ENCODE data around the gene SFRP4.
"Not testable (repeated sequence)": the region's sequence is repeated elsewhere in the genome, so short reads cannot be mapped to it uniquely, and the experiment has no call there.

The SFRP4 gene

DNA sequence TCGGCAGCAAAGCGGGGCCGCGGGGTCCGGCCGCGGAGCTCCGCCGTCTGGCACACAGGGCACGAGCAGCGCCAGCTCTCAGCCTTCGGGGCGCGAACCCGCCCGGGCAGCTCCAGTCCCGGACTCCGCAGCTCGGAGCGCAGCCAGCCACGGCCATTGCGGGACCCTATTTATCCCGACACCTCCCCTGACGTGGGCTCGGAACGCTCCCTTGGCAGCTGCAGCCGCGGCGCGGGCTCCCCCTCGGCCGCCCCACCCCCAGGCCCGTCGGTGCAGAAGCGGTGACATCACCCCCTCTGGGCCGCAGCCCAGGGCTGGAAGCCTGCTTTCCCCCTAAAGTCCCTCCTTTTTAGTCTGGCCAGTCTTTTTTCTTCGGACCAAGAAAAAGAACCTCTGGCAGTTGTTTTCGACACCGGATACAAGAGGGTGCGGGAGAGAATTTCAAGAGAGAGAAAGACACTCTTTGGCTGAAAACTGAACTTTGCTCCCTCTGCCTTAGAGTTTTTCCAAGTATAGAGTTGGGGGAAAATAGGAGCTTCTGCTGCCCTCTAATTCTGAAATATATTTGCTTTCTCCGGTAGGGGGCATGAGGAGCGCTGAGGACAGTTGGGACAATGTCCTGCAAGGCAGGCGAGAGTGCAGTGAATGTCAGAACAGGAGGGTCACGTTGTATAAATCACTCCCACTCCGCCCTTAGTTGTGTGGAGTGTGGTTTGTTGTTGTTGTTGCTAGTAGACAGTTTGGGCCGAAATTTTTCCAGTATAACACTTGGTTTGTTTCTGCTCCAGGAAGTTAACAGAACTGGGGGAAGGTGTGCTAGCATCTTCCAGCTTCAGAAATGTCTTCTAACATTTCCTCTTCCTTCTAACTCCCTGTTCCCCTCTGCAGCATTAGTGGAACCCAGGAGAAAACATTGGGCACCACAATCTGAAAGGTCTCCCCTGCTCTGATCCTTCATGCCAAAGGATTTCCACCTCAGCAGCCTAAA is at the start of gene SFRP4:
Gene SFRP4, minus strand, starts transcription at position 145 of the 988 bp plus-strand sequence. CDS start 280 bp downstream, outside the sequence.
- peak; percentile 27 to 70 for DNase-seq (ENCODE audit: low read depth in 1 of 2, low spot score in 1 of 2)
- in situ Hi-C loops (cut with HindIII; ENCODE audit: low pct_unique_long_range_greater_than_20kb, low sequenced_read_pairs): no loop called here
- TF ChIP-seq JUND (IDR thresholded peaks at IDR 0.05; ENCODE audit: low read depth): no peak

GRCh38 chr7:37964196-37964595 is 47.6 kb upstream of the SFRP4 start:
- in situ Hi-C loops (cut with HindIII; ENCODE audit: low pct_unique_long_range_greater_than_20kb, low sequenced_read_pairs): no loop called here
- TF ChIP-seq JUND (IDR thresholded peaks at IDR 0.05; ENCODE audit: low read depth): no peak
- no peak for DNase-seq (ENCODE audit: low read depth in 1 of 2, low spot score in 1 of 2)

- no peak for DNase-seq (ENCODE audit: low read depth in 1 of 2, low spot score in 1 of 2)
- in situ Hi-C loops (cut with HindIII; ENCODE audit: low pct_unique_long_range_greater_than_20kb, low sequenced_read_pairs): no loop called here
- no peak for TF ChIP-seq JUND (IDR thresholded peaks at IDR 0.05; ENCODE audit: low read depth)
These were observed 44.6 kb upstream of the SFRP4 start for GRCh38 chr7:37961251-37961650.

DNA sequence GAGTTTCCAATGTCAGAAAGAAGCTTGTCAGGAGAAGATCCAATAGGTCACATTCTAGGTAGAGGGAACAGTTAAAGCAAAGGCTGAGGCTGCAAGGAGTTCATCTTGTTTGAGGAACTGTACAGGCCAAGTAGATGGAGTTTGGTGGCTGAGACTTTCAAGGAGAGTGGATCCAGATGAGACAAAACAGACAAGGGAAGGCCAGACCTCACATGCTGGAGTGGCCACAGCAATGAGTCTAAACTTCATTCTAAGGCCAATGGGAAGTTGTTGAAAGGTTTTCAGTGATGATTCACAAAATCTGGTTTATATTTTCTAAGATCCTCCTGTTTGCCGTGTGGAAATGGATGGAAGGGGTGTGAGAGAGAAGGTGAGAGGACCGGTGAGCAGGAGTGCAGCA is 43.9 kb upstream of the SFRP4 start:
- DNase-seq (ENCODE audit: low read depth in 1 of 2, low spot score in 1 of 2): no peak
- in situ Hi-C loops (cut with HindIII; ENCODE audit: low pct_unique_long_range_greater_than_20kb, low sequenced_read_pairs): no loop called here
- TF ChIP-seq JUND (IDR thresholded peaks at IDR 0.05; ENCODE audit: low read depth): no peak

DNA sequence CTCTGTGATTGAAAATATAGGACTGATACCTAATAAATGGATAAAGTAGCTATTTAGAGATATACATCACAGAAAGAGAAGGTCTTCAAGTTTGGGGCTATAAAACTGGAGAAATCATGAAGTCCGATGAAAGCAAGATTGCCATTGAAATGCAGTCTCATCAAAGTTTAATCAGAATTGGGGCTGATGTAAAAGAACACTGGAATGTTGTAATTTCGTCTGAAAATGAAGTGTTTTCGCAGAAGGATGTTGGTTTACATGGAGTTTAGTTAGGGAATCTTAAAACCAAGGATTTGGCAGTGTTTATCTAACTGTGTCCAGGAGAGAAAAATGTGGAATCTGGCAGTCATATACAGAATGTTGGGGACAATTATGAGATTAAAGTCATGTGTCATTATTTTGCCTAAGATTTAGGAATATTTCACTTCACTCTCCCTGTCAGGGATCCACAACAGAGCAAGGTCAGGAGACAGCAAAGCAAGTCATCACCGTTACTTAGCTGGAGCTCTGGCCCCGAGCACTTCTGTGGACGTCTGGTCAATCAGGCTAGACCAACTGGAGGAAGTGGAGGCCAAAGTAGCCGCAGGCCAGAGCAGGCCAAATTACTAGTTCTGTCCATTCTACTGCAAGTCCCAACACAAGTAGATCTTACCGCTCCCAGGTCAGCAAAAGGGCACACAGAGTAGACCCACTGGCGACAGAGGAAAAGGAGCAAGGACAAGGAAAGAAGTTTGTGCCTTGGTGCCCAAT is 40.8 kb upstream of the SFRP4 start:
- in situ Hi-C loops (cut with HindIII; ENCODE audit: low pct_unique_long_range_greater_than_20kb, low sequenced_read_pairs): no loop called here
- peak in 1 of 2 experiments; percentile 56 for DNase-seq (ENCODE audit: low read depth in 1 of 2, low spot score in 1 of 2)
- TF ChIP-seq JUND (IDR thresholded peaks at IDR 0.05; ENCODE audit: low read depth): no peak

- in situ Hi-C loops (cut with HindIII; ENCODE audit: low pct_unique_long_range_greater_than_20kb, low sequenced_read_pairs): no loop called here
These were observed 40.2 kb upstream of the SFRP4 start for GRCh38 chr7:37956791-37957190.

GRCh38 chr7:37954217-37954616 is 37.6 kb upstream of the SFRP4 start:
- DNase-seq (ENCODE audit: low read depth in 1 of 2, low spot score in 1 of 2); in situ Hi-C loops (cut with HindIII; ENCODE audit: low pct_unique_long_range_greater_than_20kb, low sequenced_read_pairs): not testable (repeated sequence)

More at GRCh38 chr7:37956791-37957190, 40.2 kb upstream of the SFRP4 start:
- DNase-seq (ENCODE audit: low read depth in 1 of 2, low spot score in 1 of 2): no peak
- no peak for TF ChIP-seq JUND (IDR thresholded peaks at IDR 0.05; ENCODE audit: low read depth)

DNA sequence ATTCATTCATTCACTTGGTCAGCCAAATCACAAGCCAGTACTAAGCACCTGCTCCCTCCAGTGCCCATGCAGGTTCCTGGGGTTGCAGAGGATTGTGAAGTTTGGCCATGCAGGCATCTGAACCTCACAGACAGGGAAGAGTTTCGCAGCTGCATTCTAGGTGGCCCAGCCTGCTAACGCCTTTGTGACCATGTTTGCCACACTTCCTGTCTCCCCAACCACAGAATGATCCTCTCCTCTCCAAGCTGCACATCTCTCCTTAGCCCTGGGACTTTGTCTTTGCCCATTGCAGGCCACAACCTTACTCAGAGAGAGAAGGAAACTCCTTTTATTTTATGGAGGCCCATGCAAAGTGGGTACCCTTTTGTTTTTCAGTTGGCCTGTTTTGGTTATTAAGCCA is 35.6 kb upstream of the SFRP4 start:
- in situ Hi-C loops (cut with HindIII; ENCODE audit: low pct_unique_long_range_greater_than_20kb, low sequenced_read_pairs): no loop called here
- DNase-seq (ENCODE audit: low read depth in 1 of 2, low spot score in 1 of 2): no peak
- TF ChIP-seq JUND (IDR thresholded peaks at IDR 0.05; ENCODE audit: low read depth): no peak

GRCh38 chr7:37947941-37948210 is 31.3 kb upstream of the SFRP4 start:
- no peak for TF ChIP-seq JUND (IDR thresholded peaks at IDR 0.05; ENCODE audit: low read depth)
- in situ Hi-C loops (cut with HindIII; ENCODE audit: low pct_unique_long_range_greater_than_20kb, low sequenced_read_pairs): no loop called here
- DNase-seq (ENCODE audit: low read depth in 1 of 2, low spot score in 1 of 2): no peak

DNA sequence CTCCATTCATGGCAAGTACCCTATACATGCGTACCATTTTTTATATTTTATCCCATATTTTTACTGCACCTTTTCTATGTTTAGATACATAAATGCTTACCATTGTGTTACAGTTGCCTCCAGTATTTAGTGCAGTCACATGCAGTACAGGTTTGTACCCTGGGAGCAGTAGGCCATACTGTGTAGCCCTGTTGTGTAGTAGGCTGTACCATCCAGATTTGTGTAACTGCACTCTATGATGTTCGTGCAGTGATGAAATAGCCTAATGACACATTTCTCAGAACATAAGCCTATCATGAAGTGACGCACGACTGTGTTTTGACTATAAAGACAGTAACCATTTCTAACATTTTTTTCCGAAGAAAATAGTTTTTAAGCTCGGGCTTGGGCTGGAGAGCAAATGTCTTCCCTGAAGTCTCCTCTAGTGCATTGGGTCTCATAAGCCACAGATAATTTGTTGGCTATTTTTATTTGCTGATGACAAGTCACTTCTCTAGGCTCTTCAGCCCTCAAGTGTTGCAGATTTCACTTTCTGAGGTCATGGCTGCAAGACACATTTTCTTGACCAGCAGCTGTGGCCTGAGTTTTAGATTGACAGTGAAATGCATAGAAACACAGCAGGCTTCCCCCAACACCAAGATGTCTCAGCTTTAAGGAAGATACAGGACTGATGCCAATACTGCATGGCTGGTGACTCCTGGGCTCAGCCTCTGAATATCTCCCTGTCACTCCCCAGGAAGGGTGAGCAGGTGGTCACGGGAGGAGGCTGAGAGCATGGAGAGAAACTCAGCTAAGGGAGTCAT is 30.7 kb upstream of the SFRP4 start:
- no peak for DNase-seq (ENCODE audit: low read depth in 1 of 2, low spot score in 1 of 2)
- TF ChIP-seq JUND (IDR thresholded peaks at IDR 0.05; ENCODE audit: low read depth): no peak
- in situ Hi-C loops (cut with HindIII; ENCODE audit: low pct_unique_long_range_greater_than_20kb, low sequenced_read_pairs): no loop called here

GRCh38 chr7:37945336-37945735 is 28.7 kb upstream of the SFRP4 start:
- in situ Hi-C loops (cut with HindIII; ENCODE audit: low pct_unique_long_range_greater_than_20kb, low sequenced_read_pairs): no loop called here
- no peak for TF ChIP-seq JUND (IDR thresholded peaks at IDR 0.05; ENCODE audit: low read depth)
- no peak for DNase-seq (ENCODE audit: low read depth in 1 of 2, low spot score in 1 of 2)

DNA sequence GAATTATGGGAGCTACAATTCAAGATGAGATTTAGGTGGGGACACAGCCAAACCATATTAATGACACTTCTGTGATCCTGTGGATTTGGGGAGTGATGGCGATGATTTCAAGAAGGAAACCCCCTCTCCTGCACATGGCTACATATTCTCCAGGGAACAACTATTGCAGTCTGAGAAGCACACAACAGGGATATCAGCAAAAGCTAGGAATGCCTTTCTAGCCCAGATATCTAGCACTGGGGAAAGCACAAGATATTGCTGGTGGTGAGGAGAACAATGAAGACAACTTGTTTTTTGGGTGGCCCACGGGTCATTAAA is 28.1 kb upstream of the SFRP4 start:
- no peak for DNase-seq (ENCODE audit: low read depth in 1 of 2, low spot score in 1 of 2)
- no peak for TF ChIP-seq JUND (IDR thresholded peaks at IDR 0.05; ENCODE audit: low read depth)
- in situ Hi-C loops (cut with HindIII; ENCODE audit: low pct_unique_long_range_greater_than_20kb, low sequenced_read_pairs): no loop called here
